Fibroblast of mammary gland (primary cell): Measurements from ENCODE around the gene GNG11.

Experiments
- DNase-seq: peaks from one replicate; pipeline ENCODE4 v3.0.0-alpha.2; 2010; ENCODE audit warnings: low read depth
- H3K4me3 ChIP-seq: 2 replicates; pipeline ENCODE4 v1.5.1; 2011; ENCODE audit warnings: low read depth, mild to moderate bottlenecking, low read length, moderate library complexity; ENCODE audit not compliant: control insufficient read depth
- CTCF ChIP-seq: conservative IDR thresholded peaks from 2 replicates; pipeline ENCODE4 v1.5.1; 2011; ENCODE audit warnings: low read depth, low read length, inconsistent platforms; ENCODE audit not compliant: control insufficient read depth, insufficient read depth

GNG11 gene

GRCh38 chr7:93923942-93924341, 2.4 kb downstream of the GNG11 start:
- H3K4me3 ChIP-seq: peak overlapping the region; percentile 86
- no peak for TF ChIP-seq CTCF

GRCh38 chr7:93926800-93927199, 5.3 kb downstream of the GNG11 start:
- TF ChIP-seq CTCF: no peak
- no peak for DNase-seq
- H3K4me3 ChIP-seq: no peak overlapping the region

More at GRCh38 chr7:93923942-93924341, 2.4 kb downstream of the GNG11 start:
- DNase-seq: peak; percentile 33

DNA sequence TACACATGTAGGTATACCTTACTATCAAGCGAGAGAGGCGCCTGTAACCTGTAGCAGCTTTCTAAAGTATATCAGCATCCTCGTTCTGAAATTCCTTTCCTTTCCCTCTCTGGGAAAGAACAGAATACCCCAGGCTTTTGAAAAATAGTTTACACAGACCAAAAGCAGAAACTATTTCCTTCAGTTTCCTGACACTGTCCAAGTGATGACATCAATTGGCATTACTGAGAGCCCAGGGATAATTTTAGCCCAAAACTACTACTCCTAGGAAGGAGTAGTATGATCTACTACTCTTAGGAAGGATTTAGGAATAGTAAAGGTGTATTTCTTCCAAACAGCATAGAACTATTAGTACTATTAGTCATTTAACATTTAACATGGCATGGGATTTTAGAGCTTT, 6.0 kb downstream of the GNG11 start:
- TF ChIP-seq CTCF: no peak
- DNase-seq: no peak
- H3K4me3 ChIP-seq: no peak overlapping the region

DNA sequence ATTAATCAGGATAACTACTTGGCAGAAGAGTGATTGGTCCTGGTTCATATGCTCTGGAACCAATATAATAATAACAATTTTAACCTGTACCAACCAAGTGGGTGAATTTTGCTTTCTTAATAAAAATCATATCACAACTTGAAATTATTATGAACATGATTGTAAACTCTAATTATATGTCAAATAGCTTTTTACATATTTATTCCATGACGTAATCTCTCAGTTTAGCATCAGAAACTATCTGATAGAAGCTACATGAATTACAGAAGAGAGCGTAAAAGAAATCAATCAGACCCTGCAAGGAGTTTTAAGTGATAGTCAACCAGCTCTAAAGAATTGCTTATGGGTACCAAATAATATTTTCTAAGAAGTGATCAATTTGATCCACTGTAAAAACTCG, 10.1 kb downstream of the GNG11 start:
- H3K4me3 ChIP-seq: no peak overlapping the region

DNA sequence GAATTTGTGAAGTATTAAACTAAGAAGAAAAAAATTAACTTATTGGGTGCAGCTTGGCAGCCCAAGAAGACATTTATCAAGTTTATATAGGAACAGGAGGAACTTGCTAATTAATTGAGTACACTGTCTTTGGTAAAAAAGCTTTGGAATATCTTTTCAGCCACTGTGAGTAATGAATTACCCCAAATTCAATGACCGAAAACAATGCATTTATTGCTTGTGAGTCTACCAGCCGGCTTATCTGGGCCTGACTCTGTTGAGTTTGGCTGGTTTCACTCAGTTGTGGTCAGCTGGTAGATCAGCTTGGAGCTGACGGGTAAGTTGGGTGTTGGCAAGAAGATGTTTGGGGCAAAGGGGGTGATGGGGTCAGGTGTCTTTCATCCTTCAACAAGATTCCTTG, 11.6 kb downstream of the GNG11 start:
- no peak for DNase-seq
- H3K4me3 ChIP-seq: no peak overlapping the region
- TF ChIP-seq CTCF: no peak

More for the DNA sequence above, 10.1 kb downstream of the GNG11 start:
- TF ChIP-seq CTCF: no peak
- no peak for DNase-seq

GRCh38 chr7:93935102-93935501, 13.6 kb downstream of the GNG11 start:
- TF ChIP-seq CTCF: no peak
- no peak for DNase-seq
- no peak overlapping the region for H3K4me3 ChIP-seq

GRCh38 chr7:93937818-93938217, 16.3 kb downstream of the GNG11 start:
- DNase-seq: no peak
- H3K4me3 ChIP-seq: no peak overlapping the region
- no peak for TF ChIP-seq CTCF
